ENCODE data around the gene BICC1.

Gene BICC1

GRCh38 chr10:58516671-58517070 lies 4.0 kb downstream of the BICC1 start:
- no peak for DNase-seq

DNA sequence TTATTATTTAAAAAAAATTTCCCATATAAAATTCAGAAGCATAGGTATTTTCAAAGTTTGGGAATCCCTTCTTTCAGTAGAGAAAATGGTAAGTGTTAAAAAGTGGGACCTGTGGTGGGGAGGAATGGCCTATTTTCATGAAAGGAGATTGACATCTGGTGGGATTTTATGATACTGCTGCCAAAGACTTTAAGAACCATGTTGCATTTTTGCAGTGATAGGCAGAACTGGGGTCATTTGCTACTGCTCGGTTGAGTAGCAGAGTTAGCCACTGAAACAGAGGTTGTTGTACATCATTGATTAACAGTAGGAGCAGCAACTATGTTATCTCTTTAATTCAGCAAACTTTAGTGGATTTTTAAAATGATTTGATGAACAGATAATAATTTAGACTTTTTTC lies 4.4 kb downstream of the BICC1 start:
- no peak for DNase-seq

GRCh38 chr10:58517491-58518355 lies 5.1 kb downstream of the BICC1 start:
- no peak for DNase-seq

DNA sequence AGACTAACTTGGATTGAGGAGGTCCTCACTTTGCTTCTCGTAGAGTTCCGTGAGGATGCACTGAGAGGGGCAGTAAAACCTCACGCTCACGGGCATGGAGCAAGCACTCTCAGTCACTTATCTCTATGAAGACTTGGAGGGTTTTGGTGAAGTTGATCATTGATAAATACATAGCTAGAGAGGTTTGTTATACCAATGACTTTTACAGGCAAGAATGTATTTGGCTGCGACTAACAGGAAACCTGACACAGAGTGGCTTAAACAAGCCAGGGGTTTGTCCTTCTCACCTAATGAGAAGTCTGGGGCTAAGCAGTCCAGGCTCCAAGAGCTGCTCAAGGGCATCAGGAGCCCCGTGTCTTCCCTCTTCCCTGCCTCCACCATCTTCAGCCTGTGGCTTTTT lies 6.1 kb downstream of the BICC1 start:
- DNase-seq = no peak

GRCh38 chr10:58529077-58529728 lies 16.5 kb downstream of the BICC1 start:
- DNase-seq = no peak

- DNase-seq = peak; percentile 83
Observed at GRCh38 chr10:58531084-58531695, 18.5 kb downstream of the BICC1 start.

DNA sequence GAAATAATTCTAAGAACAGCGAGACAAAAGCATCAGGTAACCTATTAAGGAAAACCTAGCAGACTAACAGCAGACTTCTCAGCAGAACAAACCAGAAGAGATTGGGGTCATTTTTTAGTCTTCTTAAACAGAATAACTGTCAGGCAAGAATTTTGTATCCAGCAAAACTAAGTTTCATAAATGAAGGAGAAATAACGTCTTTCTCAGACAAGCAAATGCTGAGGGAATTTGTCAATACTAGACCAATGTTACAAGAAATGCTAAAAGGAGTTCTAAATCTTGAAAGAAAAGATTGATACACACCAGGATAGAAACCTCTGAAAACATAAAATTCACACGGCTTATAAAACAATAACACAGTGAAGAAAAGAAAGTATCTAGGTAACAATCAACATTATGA lies 22.6 kb downstream of the BICC1 start:
- no peak for DNase-seq

DNA sequence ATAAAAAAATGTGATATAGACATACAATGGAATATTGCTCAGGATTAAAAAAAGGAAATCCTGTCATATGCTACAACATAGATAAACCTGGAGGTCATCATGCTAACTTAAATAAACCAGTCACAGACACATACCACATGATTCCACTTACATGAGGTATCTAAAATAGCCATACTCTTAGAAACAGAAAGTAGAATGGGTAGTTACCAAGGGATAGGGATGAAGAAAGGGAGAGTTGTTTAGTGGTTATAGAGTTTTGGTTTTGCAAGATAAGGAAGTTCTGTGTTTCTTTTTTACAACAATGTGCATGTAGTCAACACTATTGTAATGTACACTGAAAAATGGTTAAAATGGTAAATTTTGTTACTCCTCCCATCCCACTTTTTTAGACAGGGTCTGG lies 30.5 kb downstream of the BICC1 start:
- no peak for DNase-seq

- DNase-seq = no peak
Observed at GRCh38 chr10:58544135-58544534, 31.5 kb downstream of the BICC1 start.

GRCh38 chr10:58545427-58545826 lies 32.8 kb downstream of the BICC1 start:
- DNase-seq = no peak

GRCh38 chr10:58546137-58546536 lies 33.5 kb downstream of the BICC1 start:
- no peak for DNase-seq

- DNase-seq = no peak
Observed at GRCh38 chr10:58546722-58547445, 34.2 kb downstream of the BICC1 start.

GRCh38 chr10:58547963-58548362 lies 35.3 kb downstream of the BICC1 start:
- no peak for DNase-seq

DNA sequence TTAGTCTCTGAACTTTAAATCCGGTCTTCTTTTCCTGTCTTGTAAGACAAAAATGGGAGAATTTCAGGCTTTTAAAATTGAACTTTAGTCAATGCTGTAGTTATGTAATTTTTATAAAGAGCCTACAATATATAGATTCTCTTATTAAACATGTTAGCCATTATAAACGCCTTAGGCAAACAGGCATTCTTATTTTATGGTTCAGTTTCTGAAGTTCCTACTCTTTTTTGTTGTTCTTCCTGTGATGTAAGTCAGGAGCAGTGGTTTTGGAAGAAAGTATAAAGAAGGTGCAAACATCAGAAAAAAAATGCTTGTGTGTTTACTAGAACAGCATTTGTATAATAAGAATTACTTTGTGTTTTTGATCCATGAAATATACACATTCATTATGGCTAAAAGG lies 41.6 kb downstream of the BICC1 start:
- no peak for DNase-seq

DNA sequence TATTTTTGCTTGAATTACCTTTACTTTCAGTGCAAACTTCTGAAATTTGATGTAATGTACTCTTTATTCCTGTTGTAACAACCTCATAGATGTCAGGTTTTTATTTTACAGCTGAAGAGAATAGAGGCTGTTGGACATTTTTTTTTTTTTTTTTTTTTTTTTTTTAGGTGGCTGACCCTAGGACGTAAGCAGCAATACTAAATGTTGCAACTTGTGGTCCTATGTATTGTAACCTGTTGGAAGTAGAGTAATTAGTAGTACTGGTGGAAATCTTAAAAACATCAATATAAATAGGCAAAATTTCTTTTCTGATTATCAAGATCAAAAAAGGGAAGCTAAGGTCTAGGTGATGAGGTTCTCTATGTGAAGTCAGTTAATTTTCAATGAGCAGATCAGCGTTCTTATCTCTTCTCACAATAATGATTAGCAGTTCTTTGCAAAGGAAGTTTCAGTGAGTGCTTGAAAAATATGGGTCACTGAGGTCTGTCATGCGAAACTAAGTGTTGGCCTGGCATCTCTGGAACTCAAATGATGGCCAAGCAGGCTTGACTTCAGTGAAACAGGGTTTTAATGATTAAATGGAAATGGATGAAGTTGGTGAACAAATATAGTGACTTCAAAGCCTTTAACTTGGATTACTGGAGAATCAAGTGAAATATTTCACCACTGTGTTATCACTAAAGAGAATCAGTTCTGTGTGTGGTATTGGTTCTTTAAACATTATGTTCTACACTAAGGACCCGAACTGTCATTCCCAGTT lies 42.7 kb downstream of the BICC1 start:
- no peak for DNase-seq

GRCh38 chr10:58555930-58556311 lies 43.2 kb downstream of the BICC1 start:
- no peak for DNase-seq

DNA sequence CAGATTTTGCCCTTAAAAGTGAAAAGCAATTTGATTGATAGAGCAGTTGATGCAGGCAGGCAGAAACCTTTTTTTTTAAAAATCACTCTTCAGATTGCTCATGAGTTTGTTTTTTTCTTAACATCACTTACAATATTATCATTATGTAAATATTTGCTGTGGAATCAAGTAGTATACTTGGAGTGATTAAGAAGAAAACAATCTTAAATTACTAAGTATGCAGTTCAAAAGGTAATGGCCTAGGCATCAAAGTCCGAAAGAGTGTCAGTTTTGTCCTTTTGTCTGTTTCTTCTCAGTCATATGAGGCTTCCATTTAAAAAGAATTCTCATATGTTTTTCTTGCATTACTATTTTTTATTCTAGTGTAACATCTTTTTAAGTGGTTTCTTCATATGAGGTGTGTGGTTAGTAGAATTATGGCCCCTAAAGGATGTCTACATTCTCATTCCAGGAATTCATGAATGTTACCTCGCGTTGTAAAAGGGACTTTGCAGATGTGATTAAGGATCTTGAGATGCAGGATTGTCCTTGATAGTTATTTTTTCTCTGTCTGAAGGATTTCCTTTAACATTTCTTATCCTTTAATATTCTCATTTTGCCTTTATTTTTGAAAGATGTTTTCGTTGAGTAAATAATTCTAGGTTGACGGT lies 44.0 kb downstream of the BICC1 start:
- DNase-seq = no peak

- no peak for DNase-seq
Observed at GRCh38 chr10:58557714-58558113, 45.0 kb downstream of the BICC1 start.

GRCh38 chr10:58560068-58560467 lies 47.4 kb downstream of the BICC1 start:
- no peak for DNase-seq

DNA sequence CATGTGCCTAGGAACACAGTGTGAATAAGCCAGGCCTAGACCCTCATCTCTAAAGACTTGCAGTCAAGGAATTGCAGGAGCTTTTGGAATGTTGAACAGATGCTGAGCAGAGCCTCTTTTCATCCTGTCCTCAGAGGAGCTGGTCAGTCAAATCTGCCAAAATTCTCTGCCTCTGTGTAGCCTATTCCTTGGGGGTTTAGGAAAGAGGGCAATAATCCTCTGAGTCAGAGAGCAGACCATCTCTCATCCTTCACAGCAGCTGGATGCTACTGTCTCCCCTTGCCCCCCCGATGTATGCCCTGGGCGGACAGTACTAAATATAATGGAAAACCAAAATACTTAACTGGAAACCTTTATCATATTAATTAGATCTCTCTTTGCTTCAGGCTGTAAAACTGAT lies 52.6 kb downstream of the BICC1 start:
- no peak for DNase-seq

DNA sequence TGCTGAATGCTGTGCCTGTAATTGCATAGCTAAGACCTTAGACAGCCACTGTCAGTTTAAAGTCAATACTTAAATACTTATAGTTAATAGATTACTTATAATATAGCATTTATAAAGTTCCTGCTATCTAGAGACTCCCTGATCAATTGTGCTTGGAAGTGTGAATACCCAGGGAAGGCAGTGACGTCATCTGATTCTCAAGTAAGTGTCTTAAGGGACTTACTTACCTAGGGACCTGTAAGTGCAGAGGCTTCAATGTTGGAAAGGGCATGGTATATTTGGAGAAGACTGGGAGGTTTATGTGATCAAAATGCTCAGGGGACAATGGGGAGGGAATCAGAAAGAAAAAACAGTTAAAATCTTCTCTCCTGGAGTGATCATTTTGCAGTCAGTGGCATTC lies 55.0 kb downstream of the BICC1 start:
- no peak for DNase-seq

DNA sequence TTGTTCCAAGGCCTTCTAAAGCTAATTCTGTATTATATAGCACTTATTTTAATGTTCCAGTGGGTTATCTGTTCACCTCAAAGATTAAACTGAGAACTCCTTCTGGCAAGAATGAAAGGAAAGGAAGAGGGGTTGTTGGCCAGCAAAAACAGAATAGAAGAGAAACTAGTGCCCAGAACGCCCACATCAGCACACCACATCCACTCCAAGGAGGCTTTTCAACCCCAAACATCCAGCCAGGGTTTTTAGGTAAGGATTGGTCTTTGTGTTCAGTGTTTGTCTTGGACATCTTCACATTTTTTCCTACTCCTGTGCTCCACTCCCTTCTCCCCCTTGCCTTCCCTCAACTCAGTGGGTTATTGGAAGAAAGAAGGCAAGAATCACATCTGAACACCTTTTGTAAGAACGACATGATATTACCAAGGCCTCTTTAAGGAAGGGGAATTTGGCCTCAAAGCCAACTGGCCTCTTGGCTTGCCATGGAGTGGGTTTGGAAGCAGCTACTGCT lies 55.8 kb downstream of the BICC1 start:
- DNase-seq = no peak

Measured in islet precursor cell (in vitro differentiated cells).